22Rv1 (cell line): ENCODE measurements around the gene MIEF1.

Experiments used
- H3K27ac ChIP-seq: fragments of 450-650 bp; 2 replicates; pipeline ENCODE4 v1.5.1; 2017
- CTCF ChIP-seq: fragments of 450-650 bp; IDR thresholded peaks from 2 replicates; pipeline ENCODE4 v1.5.1; 2017; ENCODE audit warnings: mild to moderate bottlenecking
- ZFX ChIP-seq: fragments of 450-650 bp; IDR thresholded peaks from 2 replicates; pipeline ENCODE4 v1.6.1; 2017; ENCODE audit warnings: antibody characterized with exemption, borderline replicate concordance

MIEF1 gene

GRCh38 chr22:39565414-39565944, 63.4 kb downstream of the MIEF1 start:
- TF ChIP-seq ZFX = no peak
- no peak for TF ChIP-seq CTCF
- no peak overlapping the region for H3K27ac ChIP-seq

- no peak overlapping the region for H3K27ac ChIP-seq
- TF ChIP-seq CTCF (no peak), ZFX (no peak)
Measured at GRCh38 chr22:39567135-39567946, 65.3 kb downstream of the MIEF1 start.
